GM21529 (cell line): ENCODE data around the gene SRRM1.
"Not testable (repeated sequence)": the region's sequence is repeated elsewhere in the genome, so short reads cannot be mapped to it uniquely, and the experiment has no call there.

Experiments used
- ATAC-seq: cut with Tn5 transposase; IDR thresholded peaks from one replicate; pipeline ENCODE4 v1.9.1; 2021; ENCODE audit not compliant: unreplicated experiment

Gene SRRM1

DNA sequence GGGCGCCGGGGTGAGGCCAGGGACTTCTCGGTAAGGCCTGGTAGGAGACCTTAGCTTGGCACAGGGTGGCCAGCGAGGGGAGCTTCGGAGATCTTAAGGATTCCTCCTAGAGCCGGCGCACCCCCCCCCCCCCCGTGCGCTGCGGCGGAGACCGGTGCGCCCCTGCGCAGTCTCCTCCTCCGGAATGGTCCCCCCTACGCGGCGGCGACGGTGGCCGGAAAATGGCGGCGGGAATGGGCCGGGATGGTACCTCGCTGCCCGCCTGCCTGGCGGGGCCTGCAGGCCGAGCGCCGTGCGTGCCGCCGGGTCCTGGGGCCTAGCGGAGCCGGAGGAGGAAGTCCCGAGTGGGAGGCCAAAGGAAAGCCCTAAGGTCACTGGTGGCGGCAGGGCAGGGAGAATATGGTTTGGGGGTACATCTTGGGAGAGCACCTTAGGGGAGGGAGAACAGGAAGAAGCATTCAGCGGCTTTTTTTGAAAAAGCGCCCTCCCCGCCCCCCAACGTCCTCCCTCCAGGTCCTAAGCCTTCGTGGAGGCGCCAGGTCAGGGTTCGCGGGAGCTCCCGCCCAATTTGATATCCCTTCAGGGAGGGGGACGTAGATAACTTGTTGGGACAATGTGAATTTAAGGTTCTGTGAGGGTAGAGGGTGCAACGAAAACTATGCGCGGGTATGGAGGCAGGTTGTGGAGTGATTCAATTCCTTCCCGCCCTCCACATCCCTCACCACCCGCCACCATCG lies 429 bp downstream of the SRRM1 start:
- ATAC-seq: peak; percentile 25

DNA sequence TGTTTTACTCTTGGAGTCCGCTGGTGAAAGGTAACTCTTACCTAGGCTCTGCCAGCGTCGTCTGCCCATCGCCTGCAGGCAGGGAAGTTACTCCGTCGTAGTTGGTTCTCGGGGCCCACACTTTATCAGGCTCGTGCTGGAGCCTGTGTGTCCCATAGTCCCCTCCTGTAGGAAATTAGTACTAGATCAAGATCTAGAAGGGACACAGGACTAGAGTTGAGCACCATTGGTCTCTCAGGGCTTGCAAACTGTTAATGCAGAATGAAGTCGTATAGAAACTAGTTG lies 940 bp downstream of the SRRM1 start:
- no peak for ATAC-seq

DNA sequence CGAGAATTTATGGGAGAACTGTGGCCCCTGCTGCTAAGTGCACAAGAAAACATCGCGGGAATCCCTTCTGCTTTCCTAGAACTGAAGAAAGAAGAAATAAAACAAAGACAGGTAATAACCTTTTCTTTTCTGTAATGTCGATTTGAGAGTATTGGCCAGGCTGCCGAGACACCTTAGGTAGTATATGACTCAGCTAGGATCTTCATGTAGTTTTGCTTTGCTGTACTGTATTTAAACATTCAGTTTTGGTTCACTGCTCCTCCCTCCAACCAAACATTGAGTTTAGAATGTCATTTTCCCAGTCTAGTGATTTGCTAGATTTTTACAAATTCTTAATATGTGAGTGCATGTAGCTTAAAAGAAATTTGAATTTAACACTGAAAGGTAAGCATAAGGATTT lies 5.8 kb downstream of the SRRM1 start:
- no peak for ATAC-seq

DNA sequence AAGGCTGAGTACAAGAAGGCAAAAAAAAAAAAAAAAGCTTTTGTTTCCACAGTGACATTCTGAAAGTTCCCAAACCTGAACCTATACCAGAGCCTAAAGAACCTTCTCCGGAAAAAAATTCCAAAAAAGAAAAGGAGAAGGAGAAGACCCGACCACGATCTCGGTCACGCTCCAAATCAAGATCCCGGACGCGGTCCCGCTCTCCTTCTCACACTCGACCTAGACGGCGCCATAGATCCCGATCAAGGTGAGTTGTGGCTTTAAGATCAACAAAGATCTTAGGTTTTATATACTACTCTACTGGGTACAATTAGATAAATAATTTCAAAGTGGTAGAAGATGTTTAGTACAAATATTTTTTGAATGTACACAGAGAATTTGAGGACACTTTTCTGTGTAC lies 9.3 kb downstream of the SRRM1 start:
- no peak for ATAC-seq

DNA sequence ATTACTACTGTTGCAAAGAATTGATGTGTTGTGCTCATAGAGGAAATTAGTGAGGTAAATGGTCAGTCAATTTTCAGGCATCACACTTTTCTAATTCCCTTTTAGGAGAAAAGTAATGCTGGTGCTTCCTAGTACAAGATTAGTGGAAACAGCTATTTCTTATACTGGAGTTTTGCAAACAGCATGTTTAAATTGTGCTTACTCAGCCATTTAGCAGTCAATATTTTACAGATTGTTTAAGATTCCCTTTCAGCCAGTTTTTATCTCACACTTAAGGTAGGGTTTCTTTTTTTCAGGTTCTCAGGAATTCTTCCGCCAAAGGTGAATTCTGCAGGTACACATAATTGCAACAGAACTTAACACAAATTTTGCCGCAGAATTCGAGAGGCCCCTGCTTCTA lies 10.9 kb downstream of the SRRM1 start:
- no peak for ATAC-seq

DNA sequence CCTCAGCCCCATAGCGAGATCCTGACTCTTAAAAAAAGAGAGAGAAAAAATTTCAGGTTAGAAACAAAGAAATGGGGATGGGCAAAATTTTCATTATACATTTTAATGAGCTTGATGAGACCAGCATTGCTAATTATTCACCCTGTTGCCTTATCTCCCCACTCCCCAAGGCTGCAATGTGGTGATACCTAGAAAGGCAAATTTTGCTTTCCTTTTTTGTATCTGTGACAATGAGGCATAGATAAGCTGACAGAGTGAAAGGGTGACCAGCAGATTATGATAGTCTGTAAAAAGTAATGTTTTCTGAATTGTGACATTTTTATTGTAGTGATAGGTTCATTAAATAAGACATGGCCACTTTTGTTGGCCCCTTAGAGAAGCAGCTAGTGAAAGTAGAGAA lies 12.9 kb downstream of the SRRM1 start:
- no peak for ATAC-seq

DNA sequence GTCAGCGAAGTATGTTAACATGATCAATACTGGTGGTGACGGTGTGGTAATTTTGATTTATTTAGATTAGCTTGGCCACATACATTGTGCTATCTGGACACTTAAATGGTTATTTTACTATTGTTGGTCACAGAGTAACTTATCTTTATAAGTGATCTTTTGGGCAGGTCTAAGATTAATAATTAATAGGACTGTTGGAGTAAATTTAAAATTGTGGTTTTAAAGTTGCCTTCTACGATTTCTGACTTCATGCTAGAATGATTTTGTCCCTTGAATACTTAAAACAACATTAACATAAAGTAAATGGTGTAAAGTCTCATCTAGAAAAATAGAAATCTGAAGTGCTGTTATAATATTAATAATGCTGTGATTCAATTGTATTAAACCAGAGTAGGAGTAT lies 14.7 kb downstream of the SRRM1 start:
- no peak for ATAC-seq

DNA sequence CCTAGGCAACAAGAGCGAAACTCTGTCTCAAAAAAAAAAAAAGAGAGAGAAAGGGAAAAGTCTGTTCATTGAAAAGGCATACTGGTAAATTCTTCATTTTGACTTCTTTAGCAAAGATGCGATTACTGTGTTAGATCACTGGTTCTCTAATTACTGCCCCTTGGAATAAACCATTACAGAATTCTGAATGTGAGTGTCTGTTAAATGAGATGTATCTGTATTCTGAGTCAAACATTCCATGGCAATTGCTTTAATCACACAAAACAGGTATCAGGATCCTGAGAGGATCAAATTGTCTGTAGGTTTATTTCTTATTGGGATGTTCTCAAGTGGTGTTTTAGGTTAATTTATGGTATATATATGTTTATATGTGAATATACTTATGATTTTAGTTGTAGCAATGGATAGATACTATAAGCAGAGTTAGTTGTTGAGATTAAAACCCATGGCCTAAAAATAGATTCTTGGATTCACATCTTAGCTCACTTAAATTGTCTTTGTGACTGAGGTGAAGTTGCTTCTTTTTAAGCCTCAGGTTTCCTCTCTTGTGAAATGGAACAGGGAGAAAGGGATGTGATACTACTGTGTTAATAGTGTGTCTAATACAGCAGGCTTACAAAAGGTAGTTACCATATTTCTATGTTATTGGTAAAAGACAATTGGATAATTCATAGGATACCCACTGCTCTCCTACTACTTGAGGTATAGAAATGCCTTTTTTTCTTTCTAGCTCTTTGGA lies 16.2 kb downstream of the SRRM1 start:
- no peak for ATAC-seq

DNA sequence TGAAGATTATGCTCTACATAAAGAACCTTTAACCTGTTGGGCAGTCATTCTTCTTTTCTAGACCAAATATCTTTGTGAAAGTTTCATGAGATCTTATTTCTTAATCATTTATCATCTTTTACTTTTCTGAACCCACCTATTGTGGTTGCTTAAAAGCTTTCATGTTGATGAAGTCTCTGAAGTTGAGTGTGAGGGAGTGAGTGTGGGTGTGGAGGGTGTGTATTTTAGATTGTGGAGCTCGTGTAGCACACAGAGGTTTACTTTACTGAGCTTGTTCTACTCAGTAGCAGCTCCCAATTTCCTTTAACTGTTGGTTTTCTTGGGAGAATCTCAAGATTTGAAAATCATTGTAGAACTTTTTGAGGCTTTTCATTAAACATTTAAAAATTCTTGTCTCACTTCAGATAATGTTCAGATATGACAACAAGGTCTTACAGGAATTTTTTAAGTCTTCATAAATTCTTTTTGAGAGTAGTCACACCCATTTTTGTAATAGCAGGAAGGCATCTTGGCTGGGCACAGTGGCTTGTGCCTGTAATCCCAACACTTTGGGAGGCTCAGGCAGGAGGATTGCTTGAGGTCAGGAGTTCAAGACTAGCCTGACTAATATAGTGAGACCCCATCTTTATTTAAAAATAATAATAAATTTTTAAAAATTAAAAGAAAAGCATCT lies 17.0 kb downstream of the SRRM1 start:
- no peak for ATAC-seq

DNA sequence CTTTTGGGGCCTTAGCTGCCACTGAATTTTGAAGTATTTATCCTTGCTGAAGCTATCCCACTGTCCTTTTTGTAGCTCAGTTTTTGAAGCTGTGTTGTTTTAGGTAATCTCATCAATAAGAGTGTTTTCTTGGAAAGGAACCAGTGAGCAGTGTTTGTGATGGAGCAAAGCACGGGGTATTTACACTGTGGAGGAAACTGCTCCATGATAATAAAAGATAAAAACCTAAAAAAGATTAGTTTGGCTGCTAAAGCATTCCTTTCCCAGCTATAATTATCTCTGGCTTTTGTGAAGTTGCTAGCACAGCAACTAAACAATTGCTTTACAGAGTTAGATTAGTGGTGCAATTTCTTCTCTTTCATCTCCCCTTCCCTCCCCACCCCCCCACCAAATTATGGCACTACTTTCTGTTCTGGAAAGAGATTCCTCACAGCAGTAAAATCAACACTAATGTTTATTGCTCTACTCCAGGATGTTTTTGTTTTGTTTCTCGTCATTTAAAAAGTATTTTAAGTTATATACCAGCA lies 21.5 kb downstream of the SRRM1 start:
- no peak for ATAC-seq

DNA sequence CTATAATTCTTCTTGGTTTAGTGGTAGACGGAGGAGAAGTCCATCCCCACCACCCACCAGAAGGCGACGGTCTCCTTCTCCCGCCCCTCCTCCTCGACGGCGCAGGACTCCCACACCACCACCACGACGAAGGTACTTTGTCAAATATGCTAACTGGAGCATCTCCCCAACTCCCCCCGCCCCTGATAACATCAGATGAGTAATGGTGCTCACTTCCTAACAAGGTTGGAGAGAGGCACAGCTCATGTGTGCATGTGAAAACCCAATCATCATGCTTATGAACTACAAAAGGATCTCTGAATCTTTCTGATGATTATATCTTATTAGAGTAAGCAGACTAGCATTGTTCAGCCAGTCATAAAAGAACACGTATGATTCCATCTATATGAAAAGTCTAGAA lies 23.7 kb downstream of the SRRM1 start:
- ATAC-seq: no peak

DNA sequence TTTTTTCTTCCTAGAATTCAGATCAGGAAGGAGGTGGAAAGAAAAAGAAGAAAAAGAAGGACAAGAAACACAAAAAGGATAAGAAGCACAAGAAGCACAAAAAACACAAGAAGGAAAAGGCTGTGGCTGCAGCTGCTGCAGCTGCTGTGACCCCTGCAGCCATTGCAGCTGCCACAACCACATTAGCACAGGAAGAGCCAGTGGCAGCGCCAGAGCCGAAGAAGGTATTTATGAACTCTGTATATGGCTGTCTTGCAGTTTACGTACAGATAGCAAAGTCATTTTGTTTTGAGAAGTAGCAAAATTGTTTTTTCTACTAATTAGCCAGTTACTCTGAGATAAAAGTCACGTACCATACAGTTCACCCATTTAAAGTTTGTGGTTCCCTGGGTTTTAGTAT lies 28.3 kb downstream of the SRRM1 start:
- not testable (repeated sequence) for ATAC-seq

DNA sequence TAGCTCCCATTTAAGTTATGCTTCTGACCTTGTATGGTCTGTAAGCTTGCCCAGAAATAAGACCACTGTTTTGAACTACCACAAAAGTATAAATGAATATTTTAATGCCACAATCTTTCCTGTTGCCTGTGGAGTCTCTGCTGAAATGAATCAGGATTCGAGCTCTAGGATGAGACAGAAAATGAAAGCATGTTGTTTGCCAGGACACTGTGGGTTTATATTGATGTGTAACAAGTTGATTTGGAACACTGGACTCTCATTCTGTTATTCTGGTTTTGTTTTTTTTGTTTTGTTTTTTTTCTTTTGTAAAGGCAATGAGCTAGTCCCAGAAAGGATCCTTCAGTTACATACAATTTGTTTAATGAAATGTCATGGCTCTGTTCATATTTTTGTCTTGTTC lies 29.6 kb downstream of the SRRM1 start:
- ATAC-seq: not testable (repeated sequence)

DNA sequence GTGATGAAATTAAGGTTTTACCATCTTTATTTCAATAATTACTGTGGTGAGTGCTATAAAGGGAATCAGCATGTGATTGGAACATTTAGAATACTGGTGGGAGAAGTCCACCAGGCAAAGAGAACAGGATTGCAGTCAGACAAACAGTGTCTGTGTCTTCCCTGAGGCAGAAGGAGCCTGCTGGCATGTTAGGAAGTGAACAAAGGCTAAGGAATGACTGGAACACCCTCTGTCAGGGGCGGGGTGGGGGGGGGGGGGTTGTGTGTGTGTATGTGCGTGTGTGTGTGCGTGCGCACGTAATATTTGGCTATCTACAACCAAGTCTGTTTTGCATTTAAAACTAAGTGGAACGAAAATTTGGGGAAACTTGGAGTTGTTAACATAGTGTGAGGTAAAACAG lies 30.2 kb downstream of the SRRM1 start:
- no peak for ATAC-seq

DNA sequence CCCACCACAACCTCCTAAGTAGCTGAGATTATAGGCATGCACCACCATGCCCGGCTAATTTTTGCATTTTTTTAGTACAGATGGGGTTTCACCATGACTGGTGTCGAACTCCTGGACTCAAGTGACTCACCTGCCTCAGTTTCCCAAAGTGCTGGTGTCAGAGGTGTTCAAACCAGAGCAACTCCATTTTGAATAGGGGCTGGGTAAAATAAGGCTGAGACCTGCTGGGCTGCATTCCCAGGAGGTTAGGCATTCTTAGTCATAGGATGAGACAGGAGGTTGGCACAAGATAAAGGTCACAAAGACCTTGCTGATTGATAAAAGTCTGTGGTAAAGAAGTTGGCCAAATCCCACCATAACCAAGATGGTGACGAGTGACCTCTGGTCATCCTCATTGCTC lies 35.3 kb downstream of the SRRM1 start:
- ATAC-seq: not testable (repeated sequence)

DNA sequence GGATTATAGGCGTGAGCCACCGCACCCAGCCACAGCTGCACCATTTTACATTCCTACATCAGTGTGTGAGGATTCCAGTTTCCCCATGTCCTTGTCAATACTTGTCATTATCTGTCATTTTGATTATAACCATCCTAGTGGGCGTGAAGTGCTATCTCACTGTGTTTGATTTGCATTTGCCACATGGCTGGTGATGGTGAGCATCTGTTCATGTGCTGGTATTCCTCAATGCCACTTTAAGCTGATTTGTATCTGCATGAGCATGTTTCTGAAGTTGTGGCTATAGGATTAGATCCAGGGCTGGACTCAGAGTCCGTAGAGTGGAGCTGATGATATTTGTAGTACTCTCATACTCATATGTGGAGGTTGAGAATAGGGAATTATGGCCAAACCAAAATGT lies 36.6 kb downstream of the SRRM1 start:
- ATAC-seq: no peak

DNA sequence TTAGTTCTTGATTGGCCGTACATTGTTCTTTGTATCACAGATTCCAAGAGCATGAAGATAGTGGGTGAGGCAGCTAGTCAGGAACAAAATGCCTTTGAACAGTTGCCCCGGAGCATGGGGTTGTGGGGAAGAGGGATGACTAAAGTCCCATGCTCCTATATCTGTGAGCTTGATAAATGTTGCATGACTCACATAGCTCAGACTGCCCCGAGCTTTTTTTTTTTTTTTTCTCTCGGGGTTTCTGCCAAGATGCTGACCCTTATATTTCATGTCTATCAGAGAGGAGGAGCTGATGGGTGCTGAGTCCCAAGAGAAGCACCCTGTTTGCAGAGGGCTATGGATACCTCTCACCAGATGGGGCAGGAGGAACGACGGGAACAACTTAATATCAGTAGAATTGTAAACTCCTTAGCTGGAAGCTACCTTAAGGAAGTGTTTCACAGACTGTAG lies 40.6 kb downstream of the SRRM1 start:
- no peak for ATAC-seq

DNA sequence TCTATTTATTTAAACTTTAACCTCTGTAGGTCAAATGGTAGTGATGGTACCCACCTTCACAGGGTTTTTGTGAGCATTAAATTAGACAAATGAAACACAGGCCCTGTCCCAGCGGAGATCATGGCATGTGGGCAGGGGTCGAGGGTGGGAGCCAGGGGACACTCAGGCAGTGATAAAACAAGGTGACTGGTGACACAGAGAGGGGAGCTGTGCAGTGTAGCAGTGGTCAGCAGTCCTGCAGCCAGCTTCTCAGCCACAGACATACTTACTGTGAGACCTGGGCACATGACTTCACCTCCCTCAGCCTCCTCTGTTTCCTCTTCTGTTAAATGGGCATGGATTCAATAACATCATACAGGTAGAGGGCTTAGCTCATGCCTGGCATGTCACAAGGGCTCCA lies 44.9 kb downstream of the SRRM1 start:
- ATAC-seq: no peak

DNA sequence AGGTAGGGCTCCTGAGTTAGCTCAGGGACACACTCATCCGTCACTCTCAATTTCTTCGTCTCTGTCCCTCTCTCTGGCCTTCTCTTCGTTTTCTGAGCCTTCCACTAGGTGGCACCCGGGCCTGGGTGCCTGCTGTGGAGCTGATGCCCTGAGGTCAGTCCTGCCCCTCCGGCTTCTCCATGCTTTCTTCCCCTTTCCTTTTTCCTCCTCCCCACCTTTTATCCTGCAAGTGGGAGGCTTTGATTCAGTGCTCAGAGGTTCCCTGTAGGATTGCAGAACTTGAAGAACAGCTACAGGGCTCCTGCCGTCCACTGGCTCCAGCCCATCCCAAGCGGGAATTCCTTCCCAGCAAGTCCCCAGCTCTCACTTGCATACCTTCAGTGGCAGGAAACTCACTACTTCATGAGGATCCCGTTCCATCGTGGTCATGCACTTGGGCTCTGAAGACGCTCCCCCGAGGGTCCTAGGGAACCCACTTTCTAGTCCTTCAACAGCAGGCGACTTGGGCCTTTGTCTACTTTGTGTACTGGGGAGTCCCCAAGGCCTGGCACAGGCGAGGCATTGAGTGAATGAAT lies 45.6 kb downstream of the SRRM1 start:
- no peak for ATAC-seq

DNA sequence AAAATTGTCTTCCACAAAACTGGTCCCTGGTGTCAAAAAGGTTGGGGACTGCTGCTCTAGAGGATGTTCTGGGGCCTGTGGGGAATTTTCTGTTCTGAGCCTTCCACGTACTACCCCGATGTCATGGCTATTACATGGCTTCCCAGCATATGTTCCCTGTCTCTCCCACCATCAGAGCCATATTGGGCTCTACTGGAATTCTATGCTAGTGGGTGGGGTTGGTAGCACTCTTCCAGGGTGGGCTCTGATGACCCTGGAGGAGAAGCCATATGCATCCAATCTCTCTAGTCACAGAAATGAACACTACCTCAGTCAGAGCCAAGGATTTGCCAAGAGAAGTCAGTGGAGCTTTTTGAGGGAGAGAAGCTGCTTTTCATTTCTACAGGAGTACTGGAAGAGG lies 47.9 kb downstream of the SRRM1 start:
- ATAC-seq: no peak

DNA sequence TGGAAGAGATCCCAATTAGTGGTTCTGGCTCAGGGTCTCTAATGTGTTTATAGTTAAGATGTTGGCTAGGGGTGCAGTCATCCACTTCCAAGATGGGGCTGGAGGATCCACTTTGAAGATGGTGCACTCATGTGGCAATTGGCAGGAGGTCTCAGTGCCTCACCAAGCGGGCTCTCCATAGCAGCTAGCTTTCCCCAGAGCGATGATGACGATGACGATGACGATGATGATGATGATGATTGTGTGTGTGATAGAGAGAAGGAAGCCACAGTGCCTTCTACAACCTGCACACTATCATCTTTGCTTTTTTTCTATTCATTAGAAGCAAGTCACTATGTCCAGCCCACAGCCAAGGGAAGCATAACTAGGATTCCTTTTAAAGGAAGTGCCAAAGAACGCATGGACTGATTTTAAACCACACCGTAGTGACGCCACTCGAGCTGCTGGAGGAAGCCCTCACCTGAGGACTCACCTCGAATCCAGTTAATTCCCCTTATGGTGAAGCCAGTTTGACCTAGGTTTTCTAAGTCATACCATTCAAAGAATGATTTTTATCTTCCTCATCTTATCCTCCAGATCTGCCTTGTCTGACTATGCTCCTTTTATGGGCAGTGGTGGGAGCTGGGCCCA lies 49.4 kb downstream of the SRRM1 start:
- no peak for ATAC-seq
